ENCODE data around the gene BMS1.
"Not testable (repeated sequence)": the region's sequence is repeated elsewhere in the genome, so short reads cannot be mapped to it uniquely, and the experiment has no call there.

Gene BMS1

DNA sequence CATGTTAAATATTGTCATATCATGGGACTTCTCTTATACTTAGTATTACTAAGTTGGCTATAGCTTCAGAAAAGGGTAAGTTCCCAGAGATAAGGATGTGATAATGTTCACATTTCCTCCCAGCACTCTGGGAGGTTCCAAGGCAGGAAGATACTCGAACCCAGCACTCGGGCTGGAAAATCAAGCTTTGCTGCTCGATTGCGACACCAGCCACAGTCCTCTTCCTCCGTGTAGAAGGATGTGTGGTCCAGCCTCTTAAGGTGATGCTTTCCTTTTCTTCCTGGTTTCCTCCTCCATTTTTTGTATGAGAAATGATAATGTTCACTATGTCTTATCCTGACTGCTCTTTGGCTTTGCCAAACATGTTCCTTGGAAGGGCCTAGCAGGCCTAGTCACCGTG is 3.2 kb downstream of the BMS1 start:
- DNase-seq (ENCODE audit: low read depth, low spot score), result no peak

DNA sequence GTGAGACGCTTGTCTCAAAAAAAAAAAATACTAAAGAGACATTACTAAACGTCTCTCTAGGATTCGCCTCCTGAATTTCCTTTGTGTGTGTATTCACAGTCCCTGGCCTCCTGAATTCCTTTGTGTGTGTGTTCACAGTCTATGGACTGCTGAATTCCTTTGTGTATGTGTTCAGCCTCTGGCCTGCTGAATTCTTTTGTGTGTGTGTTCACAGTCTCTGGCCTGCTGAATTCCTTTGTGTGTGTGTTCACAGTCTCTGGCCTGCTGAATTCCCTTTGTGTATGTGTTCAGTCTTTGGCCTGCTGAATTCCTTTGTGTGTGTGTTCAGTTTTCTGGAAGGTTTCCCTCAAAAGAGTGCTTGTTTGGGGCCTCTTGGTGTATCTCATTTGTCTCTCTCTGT is 8.2 kb downstream of the BMS1 start:
- no peak for DNase-seq (ENCODE audit: low read depth, low spot score)

DNA sequence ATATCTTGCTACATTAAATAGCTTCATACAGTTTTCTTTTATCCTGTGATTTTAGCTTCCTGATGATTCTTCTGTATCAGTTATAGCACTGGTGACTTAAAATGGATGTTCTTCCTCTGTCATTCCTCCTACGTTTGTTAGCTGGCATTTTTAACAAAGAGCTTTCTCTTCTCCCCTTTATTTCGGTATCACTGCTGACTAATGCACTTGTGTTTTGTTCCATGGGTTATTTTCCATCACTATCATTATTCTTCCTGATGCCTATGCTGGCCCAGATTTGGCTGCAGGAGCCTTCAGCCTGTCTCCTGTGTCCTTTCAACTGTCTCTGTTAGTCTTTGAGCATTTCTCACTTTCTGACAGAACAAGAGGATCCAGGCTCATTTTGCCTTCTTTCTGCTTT is 13.1 kb downstream of the BMS1 start:
- DNase-seq (ENCODE audit: low read depth, low spot score), result no peak

DNA sequence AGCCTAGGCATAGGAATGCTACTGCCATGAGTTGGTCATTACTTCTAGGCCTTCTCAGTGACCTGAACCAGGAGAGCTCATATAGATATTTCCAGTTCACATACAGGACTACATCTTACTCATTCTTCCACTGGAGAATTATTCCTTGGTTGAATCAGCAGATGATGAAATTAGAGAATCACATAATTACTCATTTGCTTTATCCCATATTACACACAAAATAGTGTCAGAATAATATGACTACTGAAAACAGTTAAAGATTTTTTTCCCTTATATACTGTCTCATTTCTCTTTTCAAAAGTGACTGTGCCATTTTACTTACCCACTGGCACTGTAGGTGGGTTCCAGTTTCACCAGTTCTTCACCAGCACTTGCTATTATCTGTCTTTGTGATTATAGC is 18.5 kb downstream of the BMS1 start:
- no peak for DNase-seq (ENCODE audit: low read depth, low spot score)

GRCh38 chr10:42802876-42803275 is 20.3 kb downstream of the BMS1 start:
- DNase-seq (ENCODE audit: low read depth, low spot score), result no peak

GRCh38 chr10:42809676-42810075 is 27.1 kb downstream of the BMS1 start:
- DNase-seq (ENCODE audit: low read depth, low spot score), result no peak

GRCh38 chr10:42812028-42812427 is 29.4 kb downstream of the BMS1 start:
- DNase-seq (ENCODE audit: low read depth, low spot score), result no peak

GRCh38 chr10:42813989-42814687 is 31.5 kb downstream of the BMS1 start:
- not testable (repeated sequence) for DNase-seq (ENCODE audit: low read depth, low spot score)

DNA sequence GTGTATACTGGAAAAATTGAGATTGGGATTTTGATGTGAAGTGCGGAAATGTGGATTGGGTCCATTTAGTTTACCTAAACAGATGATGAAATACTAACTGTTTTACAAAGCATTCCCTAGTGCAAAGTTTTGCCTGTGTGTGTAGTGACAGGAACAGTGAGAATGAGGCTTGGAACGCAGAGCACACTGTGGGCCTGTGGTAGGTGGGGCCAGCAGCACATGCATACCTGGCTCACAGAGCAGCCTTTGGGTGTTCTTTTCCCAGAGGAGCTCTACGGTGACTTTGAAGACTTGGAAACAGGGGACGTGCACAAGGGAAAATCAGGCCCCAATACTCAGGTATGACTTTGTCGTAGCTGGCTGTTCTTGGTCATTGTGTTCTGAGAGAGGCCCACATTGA is 33.7 kb downstream of the BMS1 start:
- not testable (repeated sequence) for DNase-seq (ENCODE audit: low read depth, low spot score)

- no peak for DNase-seq (ENCODE audit: low read depth, low spot score)
Measured at GRCh38 chr10:42816912-42817311, 34.3 kb downstream of the BMS1 start.

DNA sequence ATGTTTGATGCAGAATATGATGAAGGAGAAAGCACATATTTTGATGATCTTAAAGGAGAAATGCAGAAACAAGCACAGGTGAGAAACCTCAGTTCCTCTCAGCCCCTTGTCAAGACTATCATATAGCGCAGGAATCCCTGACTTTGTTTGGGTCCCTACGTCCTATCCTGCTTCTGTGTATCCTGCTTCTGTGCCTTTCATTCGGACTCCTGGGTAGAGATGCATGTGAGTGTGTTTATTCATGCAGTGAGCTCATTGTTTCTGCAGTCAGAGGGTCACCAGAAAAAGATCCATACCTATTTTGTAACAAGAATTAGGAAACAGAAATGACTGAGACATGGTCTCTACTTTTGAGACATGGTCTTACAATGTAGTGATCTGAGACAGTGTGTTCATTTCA is 34.8 kb downstream of the BMS1 start:
- not testable (repeated sequence) for DNase-seq (ENCODE audit: low read depth, low spot score)

DNA sequence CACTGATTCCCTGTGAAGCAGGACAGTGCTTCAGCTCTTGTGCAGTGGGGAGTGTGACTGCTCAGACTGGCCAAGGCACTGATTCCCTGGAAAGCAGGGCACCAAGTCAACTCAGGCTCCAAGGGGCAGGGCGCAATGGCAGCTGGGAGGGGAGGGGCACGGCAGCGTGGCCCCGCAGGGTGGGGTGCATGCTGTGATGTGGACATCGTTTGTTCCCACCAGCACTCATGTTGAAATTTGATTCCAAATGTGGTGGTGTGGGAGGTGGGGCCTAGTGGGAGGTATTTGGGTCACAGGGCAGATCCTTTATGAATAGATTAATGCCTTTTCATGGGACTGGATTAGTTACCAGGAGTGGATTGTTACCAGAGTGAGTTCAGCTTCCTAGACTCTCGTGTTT is 44.2 kb downstream of the BMS1 start:
- DNase-seq (ENCODE audit: low read depth, low spot score), result not testable (repeated sequence)

DNA sequence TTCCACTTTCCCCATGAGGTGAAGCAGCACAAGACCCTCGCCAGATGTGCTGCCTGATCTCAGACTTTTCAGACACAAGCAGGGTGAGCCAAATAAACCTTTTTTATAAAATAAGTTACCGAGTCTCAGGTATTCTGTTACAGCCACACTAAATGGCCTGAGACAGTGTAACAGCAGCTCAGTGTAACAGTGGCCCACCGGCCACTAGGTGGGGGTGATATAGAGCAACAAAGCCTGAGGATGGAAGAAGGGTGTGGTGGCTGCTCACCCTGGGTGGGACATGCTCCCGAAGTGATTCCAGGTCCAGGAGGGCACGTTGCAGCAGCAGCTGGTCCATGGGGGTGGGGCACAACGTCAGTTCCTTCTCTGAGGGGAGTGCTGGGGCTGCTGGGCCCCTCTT is 44.6 kb downstream of the BMS1 start:
- DNase-seq (ENCODE audit: low read depth, low spot score), result no peak

- not testable (repeated sequence) for DNase-seq (ENCODE audit: low read depth, low spot score)
Measured at GRCh38 chr10:42828391-42828790, 45.8 kb downstream of the BMS1 start.

GRCh38 chr10:42830237-42830636 is 47.6 kb downstream of the BMS1 start:
- DNase-seq (ENCODE audit: low read depth, low spot score), result no peak

GRCh38 chr10:42836096-42836495 is 53.5 kb downstream of the BMS1 start:
- no peak for DNase-seq (ENCODE audit: low read depth, low spot score)

DNA sequence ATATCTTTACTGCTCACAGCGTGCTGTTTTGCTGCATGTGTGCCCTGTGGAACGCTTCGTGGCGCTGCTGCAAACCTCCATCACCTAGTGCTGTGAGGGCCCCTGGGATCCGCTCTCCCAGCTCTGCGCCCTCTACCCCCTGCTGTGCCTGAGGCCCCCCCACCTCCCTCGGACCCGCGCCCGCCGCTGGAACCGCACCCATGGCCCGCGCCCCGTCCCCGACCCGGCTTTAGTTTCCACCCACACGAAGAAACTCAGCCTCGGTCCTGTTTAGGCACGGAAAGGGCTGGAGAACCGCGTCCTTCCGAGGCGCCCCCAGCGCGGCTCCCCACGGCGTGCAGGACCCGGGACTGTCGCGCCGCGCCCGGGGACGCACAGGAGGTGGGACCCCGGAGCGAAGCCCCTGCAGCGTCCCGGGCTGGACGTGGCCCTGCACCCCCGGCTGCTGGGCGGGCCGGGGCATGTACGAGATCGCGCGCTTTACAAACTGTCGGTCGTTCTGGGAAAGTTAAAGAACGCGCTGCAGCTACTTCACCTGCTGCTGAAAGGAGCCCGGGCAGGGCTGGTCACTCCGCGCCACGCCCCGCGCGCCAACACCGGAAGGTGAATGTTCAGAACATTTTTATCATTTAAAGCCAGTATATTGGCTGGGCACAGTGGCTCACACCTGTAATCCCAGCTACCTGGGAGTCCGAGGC is 54.3 kb downstream of the BMS1 start:
- no peak for DNase-seq (ENCODE audit: low read depth, low spot score)

DNA sequence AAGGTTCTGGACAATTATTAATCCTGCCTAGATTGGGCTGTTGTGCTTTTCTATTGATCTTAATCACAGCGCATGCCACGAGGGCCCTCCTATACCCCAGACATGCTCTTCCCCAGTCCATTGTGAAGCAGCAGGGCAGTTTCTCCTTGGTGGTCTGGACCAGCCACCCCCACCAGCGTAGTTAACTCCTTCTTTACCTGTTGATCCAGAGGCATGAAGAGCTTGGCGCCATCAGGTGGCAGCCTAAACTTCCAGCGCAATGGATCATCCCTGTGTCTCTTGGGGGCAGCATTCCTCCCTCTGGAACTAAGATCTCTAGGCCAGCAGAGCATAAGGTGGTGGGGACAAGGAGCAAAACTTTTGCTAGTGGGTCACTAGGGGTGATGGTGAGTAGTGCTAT is 62.2 kb downstream of the BMS1 start:
- not testable (repeated sequence) for DNase-seq (ENCODE audit: low read depth, low spot score)

GRCh38 chr10:42847261-42847660 is 64.7 kb downstream of the BMS1 start:
- DNase-seq (ENCODE audit: low read depth, low spot score), result not testable (repeated sequence)

DNA sequence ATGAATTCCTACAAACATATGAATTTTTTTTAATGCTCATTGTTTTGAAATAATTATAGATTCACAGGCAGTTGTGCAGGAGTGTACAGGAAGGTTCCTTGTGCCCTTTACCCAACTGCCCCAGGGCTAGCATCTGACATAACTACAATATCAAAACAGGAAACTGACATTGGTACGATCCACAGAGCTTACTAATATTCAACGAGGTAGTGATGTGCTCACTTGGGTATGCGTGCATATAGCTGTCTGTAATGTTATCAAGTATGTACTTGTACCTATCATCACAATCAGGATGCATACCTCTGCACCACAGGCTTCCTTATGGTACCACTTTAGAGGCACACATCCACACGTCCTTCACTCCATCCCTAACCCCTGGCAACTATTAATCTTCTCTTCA is 68.3 kb downstream of the BMS1 start:
- DNase-seq (ENCODE audit: low read depth, low spot score), result no peak

GRCh38 chr10:42859256-42859655 is 76.7 kb downstream of the BMS1 start:
- no peak for DNase-seq (ENCODE audit: low read depth, low spot score)

- DNase-seq (ENCODE audit: low read depth, low spot score), result not testable (repeated sequence)
Measured at GRCh38 chr10:42860016-42860415, 77.4 kb downstream of the BMS1 start.

- not testable (repeated sequence) for DNase-seq (ENCODE audit: low read depth, low spot score)
Measured at GRCh38 chr10:42862801-42863200, 80.2 kb downstream of the BMS1 start.

Measured in activated naive CD8-positive, alpha-beta T cell treated with anti-CD3 and anti-CD28 coated beads, Interleukin-2, amount 50 U/mL, for 16 hours (primary cell).